HUES6 (cell line): ENCODE results near the gene C7orf25.

Experiments
- H3K27ac ChIP-seq: 2 replicates; pipeline ENCODE4 v1.7.0; 2013; ENCODE audit warnings: low read depth, mild to moderate bottlenecking, low read length, inconsistent platforms
- H3K27me3 ChIP-seq: 2 replicates; pipeline ENCODE4 v1.6.1; 2013; ENCODE audit warnings: low read length; ENCODE audit not compliant: control insufficient read depth, insufficient read depth
- H3K36me3 ChIP-seq: 2 replicates; pipeline ENCODE4 v1.6.1; 2013; ENCODE audit warnings: low read length; ENCODE audit not compliant: control insufficient read depth, insufficient read depth
- H3K4me1 ChIP-seq: 2 replicates; pipeline ENCODE4 v1.6.1; 2013; ENCODE audit warnings: low read length; ENCODE audit not compliant: control insufficient read depth, insufficient read depth
- H3K4me3 ChIP-seq: 2 replicates; pipeline ENCODE4 v1.5.1; 2013; ENCODE audit warnings: low read depth, low read length
- H3K9ac ChIP-seq: one replicate; pipeline ENCODE4 v1.6.1; 2013; ENCODE audit warnings: mild to moderate bottlenecking, low read length
- H3K9me3 ChIP-seq: 2 replicates; pipeline ENCODE4 v1.6.1; 2013; ENCODE audit warnings: low read depth, low read length; ENCODE audit not compliant: control insufficient read depth, insufficient read depth

Gene C7orf25

DNA sequence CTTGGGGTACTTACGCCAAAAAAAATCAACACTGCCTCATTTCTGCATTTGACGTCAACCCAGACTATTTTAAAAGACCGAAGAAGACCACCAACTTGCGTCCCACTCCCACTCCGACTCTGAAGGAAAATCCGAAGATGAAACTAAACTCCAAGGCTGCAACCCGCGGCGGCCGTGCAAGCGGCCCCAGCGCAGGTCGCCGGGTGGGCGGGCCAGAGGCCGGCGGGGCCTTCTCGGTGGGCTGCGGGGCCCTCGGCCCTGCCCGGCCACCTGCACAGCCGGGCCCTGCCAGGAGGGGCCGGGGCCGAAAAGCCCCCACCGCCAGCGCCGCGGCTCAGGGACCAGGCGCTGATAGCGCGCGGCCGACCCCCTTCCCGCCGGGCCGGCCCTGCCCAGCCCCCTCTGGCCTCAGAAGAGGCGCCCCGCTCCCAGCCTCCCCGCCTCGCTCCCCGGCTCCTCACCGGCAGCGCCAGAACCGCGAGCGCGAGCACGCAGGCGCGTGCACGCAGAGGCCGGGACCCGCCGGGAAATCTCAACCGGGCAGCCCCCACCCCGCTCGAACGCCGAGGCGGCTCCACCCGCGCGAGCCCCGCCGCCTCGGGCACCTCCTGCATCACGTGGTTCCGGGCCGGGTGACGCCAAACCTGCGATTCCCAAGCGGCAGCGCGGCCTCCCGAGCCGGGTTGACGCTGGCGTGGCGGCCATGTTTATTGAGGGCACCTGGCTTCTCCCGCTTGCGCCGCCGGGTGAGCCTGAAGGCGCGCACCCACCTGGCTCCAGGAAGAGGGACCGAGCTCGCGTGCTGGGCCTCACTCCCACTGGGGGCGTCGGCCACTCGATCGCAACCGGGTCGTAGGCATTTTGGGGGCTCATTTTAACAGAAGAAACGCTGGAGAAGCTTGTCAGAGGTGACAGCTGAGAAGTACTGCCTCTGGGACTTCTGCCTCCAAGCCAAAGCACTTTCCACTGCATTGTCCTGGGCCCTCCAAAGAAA, at the start of gene C7orf25:
Gene C7orf25, minus strand, starts transcription at position 617 of the 994 bp plus-strand sequence. CDS start 1,170 bp downstream, outside the sequence.
- H3K27ac ChIP-seq = peak within 1 kb of the TSS; percentile 60; the same call in 1 of the 2 replicates

DNA sequence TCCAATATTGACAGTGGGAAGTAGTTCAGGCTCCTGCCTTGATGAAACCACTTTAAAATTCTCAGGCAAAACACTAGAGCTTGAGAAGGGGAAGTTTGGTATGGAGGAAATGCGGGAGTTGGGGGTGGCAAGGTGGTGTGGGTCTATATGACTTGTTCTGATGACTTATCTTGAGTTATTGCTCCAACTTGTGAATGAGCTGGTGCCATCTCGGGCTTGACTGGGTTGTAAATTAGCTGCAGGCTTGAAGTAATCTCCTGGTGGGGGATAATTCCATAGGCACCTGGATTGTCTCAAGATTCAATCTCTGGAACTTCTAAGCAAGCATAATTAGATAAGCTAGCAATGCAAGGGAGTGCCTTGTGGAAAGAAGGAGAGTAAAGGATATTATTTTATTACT, 49.3 kb upstream of the C7orf25 start:
- Histone ChIP-seq H3K4me3 (no peak overlapping the region), H3K9me3 (peaks cover 24% of the 10 kb centered on the region), H3K9ac (no peak overlapping the region), H3K36me3 (no peaks in the 10 kb centered on the region), H3K27ac (no peak overlapping the region), H3K27me3 (no peaks in the 10 kb centered on the region), H3K4me1 (peaks cover 24% of the 10 kb centered on the region)

More for the DNA sequence above, at the start of gene C7orf25:
- H3K9ac ChIP-seq = peak within 1 kb of the TSS; percentile 71
- peaks cover 34% of the 10 kb centered on the region for H3K36me3 ChIP-seq
- H3K4me3 ChIP-seq = peak within 1 kb of the TSS; percentile 66
- H3K4me1 ChIP-seq = peaks cover 26% of the 10 kb centered on the region
- H3K9me3 ChIP-seq = no peaks in the 10 kb centered on the region
- no peaks in the 10 kb centered on the region for H3K27me3 ChIP-seq

DNA sequence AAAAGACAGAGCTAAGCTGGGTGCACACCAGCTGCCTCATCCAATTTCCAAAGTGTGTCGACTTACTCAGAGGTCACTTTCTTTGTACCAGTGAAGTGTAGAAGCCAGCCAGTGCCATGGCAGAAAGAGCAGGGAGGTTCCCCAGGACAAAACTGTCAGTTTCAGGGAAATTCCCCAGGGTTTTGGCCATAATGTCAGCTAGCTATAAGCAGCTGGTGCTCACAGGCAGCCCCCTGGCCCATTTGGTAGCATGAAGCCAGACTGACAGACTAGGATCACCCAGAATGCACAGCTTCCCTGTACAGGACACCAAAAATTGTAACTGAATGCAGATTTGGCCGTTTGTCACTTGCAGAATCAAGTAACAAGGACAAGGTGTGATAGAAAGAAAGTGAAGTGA, 48.9 kb upstream of the C7orf25 start:
- H3K9ac ChIP-seq = no peak overlapping the region
- no peak overlapping the region for H3K4me3 ChIP-seq
- no peaks in the 10 kb centered on the region for H3K27me3 ChIP-seq
- H3K4me1 ChIP-seq = peaks cover 24% of the 10 kb centered on the region
- H3K36me3 ChIP-seq = no peaks in the 10 kb centered on the region
- H3K9me3 ChIP-seq = peaks cover 26% of the 10 kb centered on the region
- no peak overlapping the region for H3K27ac ChIP-seq

DNA sequence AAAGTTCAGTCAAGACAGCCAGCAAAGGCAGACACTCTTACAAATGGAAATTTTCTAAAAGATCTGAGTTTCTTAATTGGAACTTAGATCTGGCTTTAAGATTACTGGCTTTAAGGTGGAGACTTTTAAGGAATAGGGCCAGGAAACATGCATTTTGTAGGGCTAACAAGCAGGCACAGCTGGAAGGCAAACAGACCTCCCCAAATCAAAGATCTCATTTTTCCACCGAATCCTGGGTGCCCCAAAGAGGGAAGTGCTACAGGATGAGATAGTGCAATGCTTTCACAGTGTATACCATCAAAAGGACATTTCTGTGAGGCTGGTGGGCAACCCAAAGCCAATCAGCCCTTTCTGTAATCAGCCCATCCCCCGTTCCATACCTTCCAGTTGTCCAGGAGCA, 47.7 kb upstream of the C7orf25 start:
- no peaks in the 10 kb centered on the region for H3K27me3 ChIP-seq
- no peaks in the 10 kb centered on the region for H3K36me3 ChIP-seq
- no peak overlapping the region for H3K27ac ChIP-seq
- peaks cover 13% of the 10 kb centered on the region for H3K4me1 ChIP-seq
- no peak overlapping the region for H3K9ac ChIP-seq
- H3K9me3 ChIP-seq = peaks cover 32% of the 10 kb centered on the region
- no peak overlapping the region for H3K4me3 ChIP-seq

DNA sequence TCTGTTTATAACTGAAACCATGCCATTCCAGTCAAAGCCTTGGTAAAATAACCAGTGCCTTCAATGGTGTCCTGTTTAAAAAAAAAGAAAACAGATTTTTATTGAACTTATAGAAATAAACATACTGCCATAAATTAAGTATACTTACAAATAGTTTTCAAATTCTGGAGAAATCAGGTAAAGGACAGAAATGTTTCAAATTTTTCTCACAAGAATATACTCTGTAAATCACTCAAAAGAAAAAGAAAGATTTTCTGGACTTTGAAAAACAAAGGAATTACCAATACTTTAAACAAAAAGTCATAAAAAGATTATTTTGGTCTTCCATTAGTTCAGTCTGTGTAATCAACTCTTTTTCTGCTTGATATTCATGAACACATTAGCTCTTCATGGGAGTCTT, 44.2 kb upstream of the C7orf25 start:
- Histone ChIP-seq H3K4me1 (no peaks in the 10 kb centered on the region), H3K27me3 (no peaks in the 10 kb centered on the region), H3K27ac (no peak overlapping the region), H3K9me3 (peaks cover 32% of the 10 kb centered on the region), H3K4me3 (no peak overlapping the region), H3K36me3 (no peaks in the 10 kb centered on the region), H3K9ac (no peak overlapping the region)

DNA sequence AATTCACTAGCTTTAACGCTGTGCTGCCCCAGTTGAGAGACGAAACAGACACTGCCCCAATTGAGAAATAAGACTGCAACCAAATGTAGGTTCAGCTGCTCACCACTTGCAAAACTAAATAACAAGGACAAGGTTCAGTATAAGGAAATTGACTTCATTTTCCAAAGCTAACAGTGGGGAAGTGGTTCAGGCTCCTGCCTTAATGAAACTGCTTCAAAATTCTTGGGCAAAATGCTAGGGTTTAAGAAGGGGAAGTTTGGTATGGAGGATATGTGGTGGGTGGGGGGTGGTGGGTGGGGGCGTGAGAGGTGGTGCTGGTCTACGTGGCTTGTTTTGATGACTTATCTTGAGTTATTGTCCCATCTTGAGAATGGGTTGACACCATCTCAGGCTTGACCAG, 42.1 kb upstream of the C7orf25 start:
- Histone ChIP-seq H3K9ac (no peak overlapping the region), H3K9me3 (peaks cover 24% of the 10 kb centered on the region; the same call in 1 of the 2 replicates), H3K4me3 (no peak overlapping the region), H3K27me3 (no peaks in the 10 kb centered on the region), H3K36me3 (no peaks in the 10 kb centered on the region), H3K27ac (no peak overlapping the region), H3K4me1 (no peaks in the 10 kb centered on the region)

DNA sequence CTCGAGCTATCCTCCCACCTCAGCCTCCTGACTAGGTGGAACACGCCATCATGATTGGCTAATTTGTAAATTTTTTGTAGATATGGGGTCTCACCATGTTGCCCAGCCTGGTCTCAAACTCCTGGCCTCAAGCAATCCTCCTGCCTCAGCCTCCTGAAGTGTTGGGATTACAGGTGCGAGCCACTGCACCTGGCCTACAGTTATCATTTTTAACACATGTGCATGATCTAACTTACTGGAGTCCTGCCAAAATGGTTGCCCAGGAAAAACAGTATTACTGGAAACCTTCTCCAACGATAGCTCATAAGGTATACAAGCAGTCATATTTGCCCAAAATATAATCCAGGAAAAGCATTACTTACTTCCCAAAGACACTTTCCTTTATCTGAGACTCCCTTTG, 40.5 kb upstream of the C7orf25 start:
- Histone ChIP-seq H3K4me3 (no peak overlapping the region), H3K9ac (no peak overlapping the region), H3K36me3 (no peaks in the 10 kb centered on the region), H3K4me1 (no peaks in the 10 kb centered on the region), H3K27me3 (no peaks in the 10 kb centered on the region), H3K27ac (no peak overlapping the region), H3K9me3 (peaks cover 24% of the 10 kb centered on the region; the same call in 1 of the 2 replicates)

DNA sequence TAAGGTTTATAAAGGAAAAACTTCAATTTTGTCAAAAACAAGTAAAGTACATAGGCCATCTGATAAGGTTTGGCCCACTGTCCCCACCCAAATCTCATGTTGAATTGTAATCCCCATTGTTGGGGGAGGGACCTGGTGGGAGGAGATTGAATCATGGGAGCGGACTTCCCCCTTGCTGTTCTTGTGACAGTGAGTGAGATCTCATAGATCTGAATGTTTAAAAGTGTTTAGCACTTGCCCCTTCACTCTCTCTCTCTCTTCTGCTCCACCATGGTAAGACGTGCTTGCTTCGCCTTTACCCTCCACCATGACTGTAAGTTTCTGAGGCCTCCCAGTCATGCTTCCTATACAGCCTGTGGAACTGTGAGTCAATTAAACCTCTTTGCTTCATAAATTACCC, 38.5 kb upstream of the C7orf25 start:
- H3K9ac ChIP-seq = no peak overlapping the region
- no peak overlapping the region for H3K4me3 ChIP-seq
- 0 out of 2 replicates have a peak, but pooled peaks cover 11% of the 10 kb centered on the region for H3K9me3 ChIP-seq
- no peaks in the 10 kb centered on the region for H3K27me3 ChIP-seq
- H3K27ac ChIP-seq = no peak overlapping the region
- peaks cover 4% of the 10 kb centered on the region; the same call in 1 of the 2 replicates for H3K4me1 ChIP-seq
- H3K36me3 ChIP-seq = no peaks in the 10 kb centered on the region

DNA sequence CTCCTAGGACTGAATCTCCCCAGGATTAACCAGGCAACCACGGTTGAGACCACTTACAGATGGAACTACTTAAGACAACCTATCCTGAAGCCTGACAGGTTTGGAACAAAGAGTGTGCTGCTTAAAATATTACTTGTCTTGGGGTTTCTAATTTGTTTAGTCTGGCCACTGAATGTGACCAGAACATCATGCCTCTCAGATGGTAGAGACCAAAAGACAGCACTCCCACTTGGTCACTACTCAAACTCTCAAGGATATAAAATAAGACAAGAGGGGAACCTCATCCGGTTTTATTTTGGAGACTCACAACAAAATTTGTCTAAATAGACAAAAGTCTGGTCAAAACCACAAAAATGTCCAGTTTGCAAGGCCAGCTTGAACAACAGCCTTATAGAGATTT, 35.7 kb upstream of the C7orf25 start:
- Histone ChIP-seq H3K4me1 (peaks cover 9% of the 10 kb centered on the region; the same call in 1 of the 2 replicates), H3K9ac (no peak overlapping the region), H3K27ac (no peak overlapping the region), H3K27me3 (no peaks in the 10 kb centered on the region), H3K4me3 (no peak overlapping the region), H3K9me3 (0 out of 2 replicates have a peak, but pooled peaks cover 6% of the 10 kb centered on the region), H3K36me3 (no peaks in the 10 kb centered on the region)

DNA sequence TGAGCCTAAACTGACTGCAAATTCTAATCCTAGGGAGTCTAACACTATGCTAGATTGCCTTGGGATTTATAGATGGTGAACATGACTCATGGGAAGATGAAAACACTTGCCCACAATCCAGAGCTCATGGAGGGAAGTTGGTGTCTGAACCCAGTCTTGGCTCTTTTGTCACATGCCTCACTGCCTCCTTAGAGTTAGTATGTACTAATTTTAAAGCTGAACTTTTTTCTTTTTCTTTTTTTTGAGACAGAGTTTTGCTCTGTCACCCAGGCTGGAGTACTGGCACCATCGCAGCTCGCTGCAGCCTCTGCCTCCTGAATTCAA, 34.7 kb upstream of the C7orf25 start:
- no peak overlapping the region for H3K27ac ChIP-seq
- no peaks in the 10 kb centered on the region for H3K27me3 ChIP-seq
- peaks cover 9% of the 10 kb centered on the region; the same call in 1 of the 2 replicates for H3K4me1 ChIP-seq
- H3K9ac ChIP-seq = no peak overlapping the region
- H3K36me3 ChIP-seq = no peaks in the 10 kb centered on the region
- 0 out of 2 replicates have a peak, but pooled peaks cover 6% of the 10 kb centered on the region for H3K9me3 ChIP-seq
- H3K4me3 ChIP-seq = no peak overlapping the region
